ENCODE results near the gene LRBA.

LRBA gene

DNA sequence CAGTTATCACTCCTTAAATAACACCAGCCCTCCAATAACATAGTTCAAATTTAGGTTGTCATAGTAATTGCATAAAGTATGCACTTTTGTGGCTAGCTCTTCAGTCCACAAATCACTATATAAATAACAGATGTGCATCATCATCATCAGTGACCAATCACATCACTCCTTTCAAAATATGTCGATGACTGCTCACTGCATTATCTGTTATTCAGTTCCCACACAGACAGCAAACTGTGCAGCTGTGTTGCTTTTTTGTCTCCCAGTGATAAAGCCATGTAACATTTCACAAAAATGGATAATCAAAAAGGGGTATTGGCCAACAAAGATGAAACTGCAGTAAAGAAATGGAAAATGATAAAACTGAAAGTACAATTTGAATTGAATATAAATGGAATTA is 731.4 kb downstream of the LRBA start:
- Histone ChIP-seq H3K79me1 (ENCODE audit: low read depth, low read length) (no peaks in the 10 kb centered on the region), H2AK5ac (ENCODE audit: low read depth, low read length) (no peak overlapping the region), H3K36me3 (replicated peaks in 1 of 2; ENCODE audit: control insufficient read depth in 2 of 2, insufficient read depth in 2 of 2, low read length in 2 of 2) (no peaks in the 10 kb centered on the region), H3K9ac (ENCODE audit: low read depth, low read length, poor library complexity) (no peak overlapping the region), H3K27me3 (ENCODE audit: control insufficient read depth in 3 of 3, insufficient read depth in 3 of 3, low read depth in 1 of 3, low read length in 3 of 3) (no peaks in the 10 kb centered on the region), H2BK15ac (ENCODE audit: low read length) (no peak overlapping the region), H3K18ac (ENCODE audit: low read length) (no peak overlapping the region), H3K4me1 (ENCODE audit: control insufficient read depth in 2 of 2, insufficient read depth in 1 of 2, low read depth in 1 of 2, low read length in 2 of 2) (peaks cover 12 to 13% of the 10 kb centered on the region in 2 donors), H3K9me3 (replicated peaks in 1 of 2; ENCODE audit: control insufficient read depth in 2 of 2, insufficient read depth in 1 of 2, low read depth in 1 of 2, low read length in 2 of 2) (no peaks in the 10 kb centered on the region), H3K4ac (ENCODE audit: low read length) (no peak overlapping the region), H4K8ac (ENCODE audit: low read depth, low read length) (no peak overlapping the region), H3K4me2 (ENCODE audit: insufficient read depth, low read length, poor library complexity, severe bottlenecking) (no peak overlapping the region), H3K4me3 (ENCODE audit: low read length in 2 of 2) (no peak overlapping the region), H2BK5ac (ENCODE audit: low read length) (no peak overlapping the region), H3K14ac (ENCODE audit: low read length) (no peak overlapping the region), H2BK12ac (ENCODE audit: low read length) (no peak overlapping the region), H4K91ac (ENCODE audit: low read depth, low read length, poor library complexity) (no peak overlapping the region), H3K23ac (ENCODE audit: low read depth, low read length, poor library complexity) (no peak overlapping the region), H2BK120ac (ENCODE audit: low read depth, low read length) (no peak overlapping the region), H2AFZ (ENCODE audit: low read length) (no peak overlapping the region), H3K27ac (replicated peaks; ENCODE audit: low read length) (no peak overlapping the region)
- WGBS, 2 donors (ENCODE audit: extremely low coverage in 2 of 2, insufficient read length in 2 of 2, insufficient replicate concordance in 1 of 2): no CpG with 5 or more reads among the region's 1 CpG
- no peak for DNase-seq (ENCODE audit: low spot score)

DNA sequence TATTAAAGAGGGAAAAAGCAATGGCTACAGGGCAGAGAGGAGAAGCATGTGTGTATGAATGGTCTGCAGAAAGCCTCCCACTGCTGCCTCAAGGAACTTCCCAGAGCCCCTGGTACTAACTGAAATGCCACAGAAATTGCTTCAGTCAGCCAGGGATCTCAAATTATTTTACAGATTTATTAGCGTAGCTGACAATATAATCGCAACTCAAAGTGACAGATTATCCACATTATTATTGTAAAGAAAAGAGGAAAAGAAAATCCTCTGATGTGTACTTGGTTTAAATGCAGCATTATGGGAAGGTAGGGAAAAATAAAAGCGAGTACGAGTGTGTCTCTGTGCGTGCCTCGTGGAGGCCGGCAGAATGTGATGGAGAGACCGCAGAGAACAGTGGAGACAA is 734.1 kb downstream of the LRBA start:
- H2BK15ac ChIP-seq (ENCODE audit: low read length): no peak overlapping the region
- WGBS, 2 donors (ENCODE audit: extremely low coverage in 2 of 2, insufficient read length in 2 of 2, insufficient replicate concordance in 1 of 2): no CpG with 5 or more reads among the region's 8 CpGs

GRCh38 chr4:150280081-150280895 is 734.8 kb downstream of the LRBA start:
- peak overlapping the region; percentile 75 for H3K27ac ChIP-seq (replicated peaks; ENCODE audit: low read length)
- WGBS, 2 donors (ENCODE audit: extremely low coverage in 2 of 2, insufficient read length in 2 of 2, insufficient replicate concordance in 1 of 2): no CpG with 5 or more reads among the region's 9 CpGs

More for the DNA sequence above, 734.1 kb downstream of the LRBA start:
- no peak overlapping the region for H3K9ac ChIP-seq (ENCODE audit: low read depth, low read length, poor library complexity)
- H2BK12ac ChIP-seq (ENCODE audit: low read length): no peak overlapping the region
- H3K27ac ChIP-seq (replicated peaks; ENCODE audit: low read length): peak overlapping the region; percentile 75
- no peak overlapping the region for H3K4me3 ChIP-seq (ENCODE audit: low read length in 2 of 2)
- H2AFZ ChIP-seq (ENCODE audit: low read length): no peak overlapping the region
- peaks cover 13 to 14% of the 10 kb centered on the region in 2 donors for H3K4me1 ChIP-seq (ENCODE audit: control insufficient read depth in 2 of 2, insufficient read depth in 1 of 2, low read depth in 1 of 2, low read length in 2 of 2)
- no peaks in the 10 kb centered on the region for H3K79me1 ChIP-seq (ENCODE audit: low read depth, low read length)
- no peak overlapping the region for H3K14ac ChIP-seq (ENCODE audit: low read length)
- H3K18ac ChIP-seq (ENCODE audit: low read length): no peak overlapping the region
- H3K36me3 ChIP-seq (replicated peaks in 1 of 2; ENCODE audit: control insufficient read depth in 2 of 2, insufficient read depth in 2 of 2, low read length in 2 of 2): no peaks in the 10 kb centered on the region
- no peaks in the 10 kb centered on the region for H3K27me3 ChIP-seq (ENCODE audit: control insufficient read depth in 3 of 3, insufficient read depth in 3 of 3, low read depth in 1 of 3, low read length in 3 of 3)
- no peak overlapping the region for H3K4ac ChIP-seq (ENCODE audit: low read length)
- H3K23ac ChIP-seq (ENCODE audit: low read depth, low read length, poor library complexity): no peak overlapping the region
- H4K8ac ChIP-seq (ENCODE audit: low read depth, low read length): no peak overlapping the region
- H4K91ac ChIP-seq (ENCODE audit: low read depth, low read length, poor library complexity): no peak overlapping the region
- H2BK5ac ChIP-seq (ENCODE audit: low read length): no peak overlapping the region
- no peak overlapping the region for H3K4me2 ChIP-seq (ENCODE audit: insufficient read depth, low read length, poor library complexity, severe bottlenecking)
- no peak overlapping the region for H2BK120ac ChIP-seq (ENCODE audit: low read depth, low read length)
- H2AK5ac ChIP-seq (ENCODE audit: low read depth, low read length): no peak overlapping the region
- H3K9me3 ChIP-seq (replicated peaks in 1 of 2; ENCODE audit: control insufficient read depth in 2 of 2, insufficient read depth in 1 of 2, low read depth in 1 of 2, low read length in 2 of 2): no peaks in the 10 kb centered on the region
- DNase-seq (ENCODE audit: low spot score): no peak

DNA sequence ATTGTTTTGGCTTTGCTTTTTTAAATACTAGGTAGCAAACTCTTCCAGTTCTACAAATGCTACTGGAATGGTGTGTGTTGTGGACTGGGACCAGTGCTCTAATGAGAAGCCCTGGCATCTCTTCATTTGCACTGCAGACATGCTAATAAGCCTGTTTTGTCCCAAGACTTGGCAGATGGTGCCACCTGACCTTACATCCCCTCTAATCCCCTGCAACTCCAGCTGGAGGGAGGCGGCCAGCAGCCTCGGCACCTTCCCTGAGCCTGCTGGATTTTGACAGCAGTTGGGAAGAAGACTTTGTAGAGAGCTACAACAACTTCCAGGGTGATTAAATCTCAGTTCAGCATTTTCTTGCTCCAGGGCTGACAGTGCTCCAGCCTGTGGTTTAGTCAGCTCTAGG is 736.9 kb downstream of the LRBA start:
- Histone ChIP-seq H3K9me3 (replicated peaks in 1 of 2; ENCODE audit: control insufficient read depth in 2 of 2, insufficient read depth in 1 of 2, low read depth in 1 of 2, low read length in 2 of 2) (no peaks in the 10 kb centered on the region), H2AK5ac (ENCODE audit: low read depth, low read length) (no peak overlapping the region), H3K4ac (ENCODE audit: low read length) (no peak overlapping the region), H3K27ac (replicated peaks; ENCODE audit: low read length) (no peak overlapping the region), H2BK5ac (ENCODE audit: low read length) (no peak overlapping the region), H3K79me1 (ENCODE audit: low read depth, low read length) (no peaks in the 10 kb centered on the region), H2BK120ac (ENCODE audit: low read depth, low read length) (no peak overlapping the region), H2BK15ac (ENCODE audit: low read length) (no peak overlapping the region), H3K27me3 (ENCODE audit: control insufficient read depth in 3 of 3, insufficient read depth in 3 of 3, low read depth in 1 of 3, low read length in 3 of 3) (no peaks in the 10 kb centered on the region), H3K14ac (ENCODE audit: low read length) (no peak overlapping the region), H3K4me3 (ENCODE audit: low read length in 2 of 2) (no peak overlapping the region), H4K8ac (ENCODE audit: low read depth, low read length) (no peak overlapping the region), H3K9ac (ENCODE audit: low read depth, low read length, poor library complexity) (no peak overlapping the region), H2AFZ (ENCODE audit: low read length) (no peak overlapping the region), H3K4me1 (ENCODE audit: control insufficient read depth in 2 of 2, insufficient read depth in 1 of 2, low read depth in 1 of 2, low read length in 2 of 2) (peaks cover 13 to 14% of the 10 kb centered on the region in 2 donors), H3K4me2 (ENCODE audit: insufficient read depth, low read length, poor library complexity, severe bottlenecking) (no peak overlapping the region), H3K23ac (ENCODE audit: low read depth, low read length, poor library complexity) (no peak overlapping the region), H4K91ac (ENCODE audit: low read depth, low read length, poor library complexity) (no peak overlapping the region), H2BK12ac (ENCODE audit: low read length) (no peak overlapping the region), H3K18ac (ENCODE audit: low read length) (no peak overlapping the region), H3K36me3 (replicated peaks in 1 of 2; ENCODE audit: control insufficient read depth in 2 of 2, insufficient read depth in 2 of 2, low read length in 2 of 2) (no peaks in the 10 kb centered on the region)
- WGBS, 2 donors (ENCODE audit: extremely low coverage in 2 of 2, insufficient read length in 2 of 2, insufficient replicate concordance in 1 of 2): no CpG with 5 or more reads among the region's 2 CpGs
- DNase-seq (ENCODE audit: low spot score): no peak

More at GRCh38 chr4:150280081-150280895, 734.8 kb downstream of the LRBA start:
- no peak overlapping the region for H2AK5ac ChIP-seq (ENCODE audit: low read depth, low read length)
- no peak overlapping the region for H4K8ac ChIP-seq (ENCODE audit: low read depth, low read length)
- no peak overlapping the region for H3K4ac ChIP-seq (ENCODE audit: low read length)
- H3K9me3 ChIP-seq (replicated peaks in 1 of 2; ENCODE audit: control insufficient read depth in 2 of 2, insufficient read depth in 1 of 2, low read depth in 1 of 2, low read length in 2 of 2): no peaks in the 10 kb centered on the region
- H3K23ac ChIP-seq (ENCODE audit: low read depth, low read length, poor library complexity): no peak overlapping the region
- H2BK15ac ChIP-seq (ENCODE audit: low read length): no peak overlapping the region
- DNase-seq (ENCODE audit: low spot score): peak; percentile 14
- H3K9ac ChIP-seq (ENCODE audit: low read depth, low read length, poor library complexity): no peak overlapping the region
- no peak overlapping the region for H3K4me3 ChIP-seq (ENCODE audit: low read length in 2 of 2)
- no peak overlapping the region for H2BK5ac ChIP-seq (ENCODE audit: low read length)
- H2BK12ac ChIP-seq (ENCODE audit: low read length): no peak overlapping the region
- H3K14ac ChIP-seq (ENCODE audit: low read length): no peak overlapping the region
- H3K4me1 ChIP-seq (ENCODE audit: control insufficient read depth in 2 of 2, insufficient read depth in 1 of 2, low read depth in 1 of 2, low read length in 2 of 2): peaks cover 13 to 14% of the 10 kb centered on the region in 2 donors
- no peaks in the 10 kb centered on the region for H3K27me3 ChIP-seq (ENCODE audit: control insufficient read depth in 3 of 3, insufficient read depth in 3 of 3, low read depth in 1 of 3, low read length in 3 of 3)
- H3K4me2 ChIP-seq (ENCODE audit: insufficient read depth, low read length, poor library complexity, severe bottlenecking): no peak overlapping the region
- H3K18ac ChIP-seq (ENCODE audit: low read length): no peak overlapping the region
- peak overlapping the region; percentile 73 for H2AFZ ChIP-seq (ENCODE audit: low read length)
- no peak overlapping the region for H2BK120ac ChIP-seq (ENCODE audit: low read depth, low read length)
- H3K79me1 ChIP-seq (ENCODE audit: low read depth, low read length): no peaks in the 10 kb centered on the region
- H3K36me3 ChIP-seq (replicated peaks in 1 of 2; ENCODE audit: control insufficient read depth in 2 of 2, insufficient read depth in 2 of 2, low read length in 2 of 2): no peaks in the 10 kb centered on the region
- H4K91ac ChIP-seq (ENCODE audit: low read depth, low read length, poor library complexity): no peak overlapping the region
